GM21619 (cell line): ENCODE measurements around the gene ACTG1.
"Not testable (repeated sequence)": the region's sequence is repeated elsewhere in the genome, so short reads cannot be mapped to it uniquely, and the experiment has no call there.

ENCODE experiments used
- ATAC-seq: cut with Tn5 transposase; IDR thresholded peaks from one replicate; pipeline ENCODE4 v1.9.1; 2021; ENCODE audit not compliant: unreplicated experiment

Gene ACTG1

DNA sequence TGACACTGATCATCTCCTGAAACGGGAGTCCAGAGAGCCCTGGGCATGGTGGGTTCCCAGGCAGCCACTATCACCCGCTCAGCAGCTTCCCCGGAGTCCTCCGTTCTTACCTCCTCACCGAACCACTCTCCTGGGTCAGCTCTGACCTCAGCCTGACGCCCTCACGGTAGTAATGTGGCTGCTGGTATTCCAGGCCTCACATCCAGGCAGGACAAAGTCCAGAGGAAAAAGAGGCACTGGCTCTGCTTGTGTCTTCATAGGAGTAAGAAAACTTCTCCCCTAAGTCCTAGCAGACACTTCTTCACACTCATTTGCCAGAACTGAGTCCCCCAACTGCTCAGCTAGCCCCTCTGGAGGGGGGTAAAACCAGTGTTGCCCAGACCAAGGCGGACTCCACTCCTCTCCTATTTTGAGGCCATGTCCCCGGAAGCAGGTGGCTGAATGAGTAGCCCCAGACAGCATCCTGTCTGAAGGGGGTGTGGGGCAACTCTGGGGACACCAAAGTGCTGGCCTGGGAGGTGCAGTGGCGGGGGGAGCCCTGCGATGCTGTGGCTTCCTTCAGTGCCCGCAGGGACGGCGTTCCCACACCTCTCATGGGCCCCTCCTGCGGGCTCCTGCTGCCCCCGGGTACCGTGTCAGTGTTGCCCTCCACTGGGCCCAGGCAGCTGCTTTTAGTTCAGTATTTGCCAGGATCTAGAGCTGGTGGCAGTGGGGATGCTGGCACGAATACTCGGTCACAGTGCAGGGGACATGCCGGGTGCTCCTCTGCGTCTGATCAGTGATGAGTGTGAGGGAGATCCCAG, 20.9 kb upstream of the ACTG1 start:
- ATAC-seq = no peak

DNA sequence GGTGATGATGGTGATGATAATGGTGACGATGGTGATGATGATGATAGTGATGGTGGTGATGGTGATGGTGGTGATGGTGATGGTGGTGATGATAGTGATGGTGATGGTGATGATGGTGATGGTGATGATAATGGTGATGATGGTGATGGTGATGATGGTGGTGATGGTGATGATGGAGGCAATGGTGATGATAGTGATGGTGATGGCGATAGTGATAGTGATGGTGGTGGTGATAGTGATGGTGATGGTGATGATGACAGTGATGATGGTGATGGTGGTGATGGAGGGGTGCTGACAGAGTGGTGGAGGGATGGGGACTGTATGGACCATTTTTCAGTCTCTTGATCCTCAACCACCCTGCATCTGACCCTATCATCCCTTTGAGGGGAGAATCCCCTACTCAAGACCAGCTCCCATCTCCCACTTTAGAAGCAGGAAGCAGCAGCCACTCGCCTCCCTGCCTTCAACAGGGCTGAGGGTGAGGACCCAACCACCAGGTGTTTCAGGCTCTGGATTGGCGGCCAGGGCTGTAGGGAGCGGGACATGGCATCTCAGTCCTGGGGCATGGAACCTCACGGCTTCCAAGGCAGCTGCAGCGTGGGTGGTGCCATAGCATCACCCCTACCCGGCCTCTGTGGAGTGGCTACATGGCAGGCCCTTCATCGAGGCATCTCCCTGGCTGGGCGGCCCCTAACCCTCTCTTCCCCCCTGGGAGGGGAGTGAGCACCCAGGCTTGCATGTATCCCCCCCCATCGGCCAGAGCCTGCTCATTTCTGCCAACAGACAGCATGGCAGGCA, 20.1 kb upstream of the ACTG1 start:
- no peak for ATAC-seq

DNA sequence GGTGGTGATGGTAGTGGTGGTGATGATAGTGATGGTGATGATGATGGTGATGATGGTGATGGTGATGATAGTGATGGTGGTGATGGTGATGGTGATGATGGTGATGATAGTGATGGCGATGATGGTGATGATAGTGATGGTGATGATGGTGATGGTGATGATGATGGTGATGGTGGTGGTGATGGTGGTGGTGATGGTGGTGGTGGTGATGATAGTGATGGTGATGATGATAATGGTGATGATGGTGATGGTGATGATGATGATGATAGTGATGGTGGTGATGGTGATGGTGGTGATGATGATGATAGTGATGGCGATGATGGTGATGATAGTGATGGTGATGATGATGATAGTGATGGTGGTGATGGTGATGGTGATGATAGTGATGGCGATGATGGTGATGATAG, 19.4 kb upstream of the ACTG1 start:
- ATAC-seq = not testable (repeated sequence)

DNA sequence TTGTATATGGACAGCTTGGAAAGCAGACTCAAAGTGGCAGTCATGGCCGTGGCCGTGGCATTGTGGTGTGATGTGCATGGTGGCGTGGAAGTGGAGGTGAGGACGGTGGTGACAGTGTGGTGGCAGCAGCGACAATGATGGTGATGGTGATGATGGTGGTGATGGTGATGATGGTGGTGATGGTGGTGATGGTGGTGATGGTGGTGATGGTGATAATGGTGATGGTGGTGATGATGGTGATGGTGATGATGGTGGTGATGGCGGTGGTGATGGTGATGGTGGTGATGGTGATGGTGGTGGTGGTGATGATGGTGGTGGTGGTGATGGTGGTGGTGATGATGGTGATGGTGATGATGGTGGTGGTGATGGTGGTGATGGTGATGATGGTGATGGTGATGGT, 18.4 kb upstream of the ACTG1 start:
- not testable (repeated sequence) for ATAC-seq

DNA sequence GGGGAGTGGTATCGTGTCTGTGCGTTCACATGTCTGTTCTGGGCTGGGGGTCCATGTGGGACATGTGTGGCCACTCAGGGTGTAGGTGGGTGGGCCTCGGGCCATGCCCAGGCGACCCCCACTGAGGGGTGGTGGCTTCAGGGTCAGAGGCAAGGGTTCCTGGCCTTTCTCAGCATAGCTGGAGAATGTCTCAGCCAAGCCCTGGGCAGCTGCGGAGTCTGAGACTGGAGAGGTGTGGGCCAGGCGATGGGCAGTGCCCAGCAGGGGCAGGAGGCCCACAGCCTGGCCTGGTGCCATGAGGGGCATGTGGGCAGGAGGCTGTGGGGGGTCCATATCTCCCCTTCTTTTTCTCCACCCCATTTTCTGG, 16.8 kb upstream of the ACTG1 start:
- ATAC-seq = no peak

DNA sequence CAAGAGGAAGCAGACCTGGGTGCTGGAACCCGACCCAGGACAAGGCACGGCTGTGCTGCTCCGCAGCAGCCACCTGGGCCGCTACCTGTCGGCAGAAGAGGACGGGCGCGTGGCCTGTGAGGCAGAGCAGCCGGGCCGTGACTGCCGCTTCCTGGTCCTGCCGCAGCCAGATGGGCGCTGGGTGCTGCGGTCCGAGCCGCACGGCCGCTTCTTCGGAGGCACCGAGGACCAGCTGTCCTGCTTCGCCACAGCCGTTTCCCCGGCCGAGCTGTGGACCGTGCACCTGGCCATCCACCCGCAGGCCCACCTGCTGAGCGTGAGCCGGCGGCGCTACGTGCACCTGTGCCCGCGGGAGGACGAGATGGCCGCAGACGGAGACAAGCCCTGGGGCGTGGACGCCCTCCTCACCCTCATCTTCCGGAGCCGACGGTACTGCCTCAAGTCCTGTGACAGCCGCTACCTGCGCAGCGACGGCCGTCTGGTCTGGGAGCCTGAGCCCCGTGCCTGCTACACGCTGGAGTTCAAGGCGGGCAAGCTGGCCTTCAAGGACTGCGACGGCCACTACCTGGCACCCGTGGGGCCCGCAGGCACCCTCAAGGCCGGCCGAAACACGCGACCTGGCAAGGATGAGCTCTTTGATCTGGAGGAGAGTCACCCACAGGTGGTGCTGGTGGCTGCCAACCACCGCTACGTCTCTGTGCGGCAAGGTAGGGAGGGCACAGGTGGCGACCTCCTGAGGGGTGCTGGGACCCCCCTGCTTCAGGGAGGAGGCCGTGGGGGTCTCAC, 16.2 kb upstream of the ACTG1 start:
- ATAC-seq = no peak

DNA sequence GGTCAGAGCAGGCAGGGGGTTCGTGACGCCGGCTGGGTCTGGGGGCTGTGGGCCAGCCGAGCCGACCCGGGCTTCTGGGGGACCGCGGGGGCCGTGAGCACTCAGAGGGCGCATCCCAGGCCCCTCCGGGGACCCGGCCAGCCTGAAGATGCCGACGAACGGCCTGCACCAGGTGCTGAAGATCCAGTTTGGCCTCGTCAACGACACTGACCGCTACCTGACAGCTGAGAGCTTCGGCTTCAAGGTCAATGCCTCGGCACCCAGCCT, 15.7 kb upstream of the ACTG1 start:
- no peak for ATAC-seq

DNA sequence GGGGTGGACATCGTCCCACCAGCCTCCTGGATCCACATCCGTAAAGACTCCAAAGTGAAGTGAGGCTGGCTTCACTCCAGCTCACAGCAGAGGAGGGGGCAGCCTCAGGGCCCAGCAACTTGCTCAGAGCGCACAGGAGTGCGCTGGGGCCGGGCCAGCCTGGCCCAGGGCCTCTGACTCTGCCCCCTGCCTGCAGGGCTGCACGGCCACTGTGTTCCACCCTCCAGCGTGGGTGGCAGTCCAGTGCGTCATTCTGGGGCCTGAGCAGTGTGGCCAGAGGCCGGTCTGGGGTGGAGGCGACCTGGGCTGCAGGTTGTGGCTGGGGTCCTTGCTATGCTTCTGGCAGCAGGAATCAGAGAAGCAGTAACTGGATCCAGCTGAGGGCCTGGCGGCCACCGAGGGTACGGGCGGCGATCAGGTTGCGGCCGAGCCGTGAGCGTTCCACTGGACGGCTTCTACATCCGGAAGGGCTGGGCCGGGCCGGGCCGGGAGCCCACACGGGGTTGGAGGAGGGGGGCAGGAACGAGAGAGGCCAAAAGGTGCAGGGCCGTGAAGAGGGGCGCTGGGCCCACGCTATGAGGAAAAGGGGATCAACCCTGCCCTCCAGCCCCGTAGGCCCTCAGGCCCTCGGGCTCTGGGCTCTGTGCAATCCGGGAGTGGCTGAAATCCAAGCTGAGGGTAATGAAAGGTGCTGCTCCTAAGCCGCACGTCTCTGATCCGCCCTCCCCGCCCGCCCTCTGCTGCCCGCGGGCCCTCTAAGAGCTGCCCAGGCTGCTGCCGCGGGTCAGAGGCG, 15.2 kb upstream of the ACTG1 start, which contains the start of gene FSCN2:
FSCN2 (plus strand) TSS at position 787 of the 793 bp plus-strand sequence. CDS start 155 bp downstream, outside the sequence.
- no peak for ATAC-seq

DNA sequence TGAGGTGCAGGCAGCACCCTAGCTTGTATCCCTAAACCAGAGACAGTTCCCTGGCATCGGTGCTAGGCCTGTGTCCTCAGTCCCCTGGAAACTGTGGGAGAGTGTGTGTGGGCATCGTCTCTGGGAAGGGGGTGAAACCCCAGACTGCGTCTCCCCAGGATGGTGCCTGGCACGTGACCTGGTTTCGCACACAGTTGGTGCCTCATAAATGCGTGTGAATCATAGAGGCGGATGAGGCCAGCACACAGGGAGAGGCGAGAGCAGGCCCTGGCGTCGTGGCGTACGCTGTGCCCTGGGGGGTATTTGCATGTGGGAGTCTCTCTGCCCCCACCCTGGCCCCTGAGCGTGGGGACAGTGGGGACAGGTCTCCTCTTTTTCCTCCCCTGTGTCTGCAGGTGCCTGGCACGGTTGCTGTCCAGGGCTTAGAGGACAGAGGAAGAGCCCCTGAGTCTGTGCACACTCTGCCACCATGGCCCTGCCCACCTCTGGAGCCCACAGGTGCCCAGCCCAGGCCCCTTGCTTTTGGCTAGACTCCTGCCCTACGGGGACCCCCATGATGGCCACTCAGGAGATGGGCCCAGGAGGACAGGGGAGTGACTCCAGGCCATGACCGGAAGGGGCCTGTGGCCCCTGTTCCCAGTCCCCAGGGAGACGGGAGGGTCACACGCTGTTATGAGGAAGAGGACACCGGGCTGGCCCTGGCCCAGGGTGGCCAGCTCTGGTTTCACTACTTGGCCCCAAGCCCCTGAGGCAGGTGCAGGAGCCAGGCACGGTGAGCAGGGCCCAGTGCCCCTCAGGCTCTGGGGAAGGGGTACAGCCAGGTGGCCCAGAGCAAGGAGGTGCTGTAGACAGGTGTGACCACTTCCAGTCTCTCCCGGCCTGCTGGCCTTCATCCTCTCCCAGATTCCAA, 14.3 kb upstream of the ACTG1 start:
- no peak for ATAC-seq

DNA sequence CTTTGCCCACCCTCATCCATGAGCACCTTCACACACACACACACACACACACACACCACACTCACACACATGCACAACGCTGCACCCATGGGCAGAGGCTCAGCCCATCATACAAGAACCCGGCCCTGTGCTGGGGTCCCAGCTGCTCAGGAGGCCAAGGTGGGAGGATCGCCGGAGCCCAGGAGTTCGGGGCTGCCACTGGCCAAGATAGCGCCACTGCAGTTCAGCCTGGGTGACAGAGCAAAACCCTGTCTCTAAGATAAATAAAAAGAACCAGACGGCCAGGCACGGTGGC, 12.2 kb upstream of the ACTG1 start:
- ATAC-seq = no peak

DNA sequence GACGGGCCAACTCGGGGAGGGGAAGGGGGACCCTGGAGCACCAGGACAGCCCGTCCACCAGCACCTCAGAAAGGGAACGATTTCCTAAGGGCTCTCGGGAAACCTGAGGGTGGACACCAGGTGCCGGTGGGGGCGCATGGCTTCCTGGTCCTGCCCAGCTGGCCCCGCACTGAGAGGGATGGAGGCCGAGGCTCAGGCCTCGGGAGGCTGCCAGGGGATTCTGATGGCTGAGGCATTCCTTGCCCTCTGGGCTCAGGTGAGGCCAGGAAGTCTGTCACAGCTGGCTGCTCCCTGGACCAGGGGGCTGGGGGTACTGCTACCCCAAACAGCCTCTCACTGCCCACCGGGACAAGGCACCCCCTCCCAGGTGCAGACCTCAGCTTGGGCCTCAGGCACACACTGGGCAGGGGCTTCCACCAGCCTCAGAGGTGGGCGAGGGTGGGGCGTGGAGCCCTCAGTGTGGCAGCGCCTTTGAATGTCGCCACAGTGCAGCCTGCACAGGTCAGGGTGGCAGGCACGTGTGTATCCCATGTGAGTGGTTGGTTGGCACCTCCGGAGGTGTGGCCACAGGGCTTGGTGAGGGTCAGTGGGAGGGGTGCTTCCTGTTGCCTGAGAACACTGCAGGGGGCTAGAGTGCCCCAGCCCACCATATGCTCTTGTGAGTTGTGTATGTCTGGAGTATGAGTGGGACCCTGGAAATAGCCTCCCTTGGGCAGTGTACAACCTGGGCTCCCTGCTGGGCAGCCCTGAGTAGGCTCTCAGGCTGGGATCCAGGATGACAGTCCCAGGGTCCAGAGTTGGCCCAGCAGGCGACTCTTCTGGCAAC, 11.7 kb upstream of the ACTG1 start:
- ATAC-seq = no peak

DNA sequence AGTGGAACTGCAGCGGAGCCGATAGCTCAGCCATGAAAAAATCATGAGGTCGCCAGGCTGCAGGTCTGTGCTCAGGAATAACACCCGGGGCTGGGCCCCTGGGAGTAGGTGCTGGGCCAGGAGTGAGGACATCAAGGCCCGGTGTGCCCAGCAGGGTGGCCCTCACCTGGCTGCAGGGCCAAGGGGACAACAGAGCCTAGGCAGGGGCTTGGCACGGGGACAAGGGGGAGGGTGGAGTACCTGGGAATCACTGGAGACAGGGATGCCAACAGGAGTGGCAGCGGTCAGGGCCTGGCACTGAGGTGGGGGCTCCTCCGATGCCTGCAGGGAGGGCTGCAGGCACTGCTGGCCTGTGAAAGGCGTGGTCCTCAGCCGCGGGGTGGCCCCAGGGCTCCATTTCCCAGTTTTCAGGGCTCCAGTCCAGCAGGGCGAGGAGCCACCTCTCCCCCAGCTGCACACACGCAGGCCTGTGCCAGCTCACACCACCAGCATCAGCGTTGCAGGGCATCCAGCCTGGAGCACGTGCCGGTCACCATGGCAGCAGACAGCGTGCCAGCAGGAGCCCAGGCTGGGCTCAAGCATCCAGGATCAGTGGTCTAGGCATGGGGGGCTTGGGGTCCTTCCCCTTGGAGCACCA, 10.9 kb upstream of the ACTG1 start:
- no peak for ATAC-seq

DNA sequence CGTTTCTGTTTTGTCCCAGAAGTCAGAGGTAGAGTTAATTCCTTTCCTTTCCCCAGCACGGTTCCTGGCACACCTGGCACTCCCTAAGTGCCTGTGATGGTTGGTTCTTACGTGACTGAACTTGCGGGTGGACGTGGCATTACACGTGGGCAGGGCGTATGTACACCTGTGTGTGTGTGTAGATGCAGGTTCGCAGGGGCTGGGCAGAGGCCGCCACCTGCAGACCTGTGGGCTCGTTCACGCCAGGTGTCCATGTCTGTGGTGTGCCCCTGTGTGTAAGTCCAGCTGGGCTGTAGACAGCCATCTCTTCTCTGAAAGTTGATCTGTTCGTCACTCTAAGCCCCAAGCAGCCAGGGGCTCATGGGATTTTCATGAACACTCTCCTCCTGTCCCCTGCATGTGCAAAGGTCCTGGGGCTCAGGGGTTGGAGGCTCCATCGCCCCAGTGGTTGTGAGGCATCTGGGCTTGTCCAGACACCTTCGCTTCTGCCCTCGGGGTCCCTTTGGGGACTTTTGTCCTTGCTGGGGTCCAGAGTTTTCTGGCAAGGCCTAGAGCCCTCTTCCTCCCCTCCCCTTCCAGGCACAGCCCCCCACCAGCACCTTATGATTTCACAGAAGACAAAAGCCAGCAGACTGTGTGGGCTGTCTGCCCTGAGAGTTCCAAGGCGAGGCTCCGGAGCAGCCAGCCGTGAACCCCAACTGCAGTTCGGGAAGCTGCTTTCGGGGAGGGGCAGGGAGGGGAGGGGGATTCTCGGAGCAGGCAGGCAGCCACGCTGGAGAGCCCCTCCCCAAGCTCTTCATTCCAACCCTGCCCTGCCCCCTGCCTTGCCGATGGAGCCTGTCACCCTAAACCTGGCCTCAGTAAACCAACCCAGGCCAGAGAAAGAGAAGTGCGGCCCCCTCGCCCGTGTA, 10.1 kb upstream of the ACTG1 start:
- ATAC-seq = no peak

DNA sequence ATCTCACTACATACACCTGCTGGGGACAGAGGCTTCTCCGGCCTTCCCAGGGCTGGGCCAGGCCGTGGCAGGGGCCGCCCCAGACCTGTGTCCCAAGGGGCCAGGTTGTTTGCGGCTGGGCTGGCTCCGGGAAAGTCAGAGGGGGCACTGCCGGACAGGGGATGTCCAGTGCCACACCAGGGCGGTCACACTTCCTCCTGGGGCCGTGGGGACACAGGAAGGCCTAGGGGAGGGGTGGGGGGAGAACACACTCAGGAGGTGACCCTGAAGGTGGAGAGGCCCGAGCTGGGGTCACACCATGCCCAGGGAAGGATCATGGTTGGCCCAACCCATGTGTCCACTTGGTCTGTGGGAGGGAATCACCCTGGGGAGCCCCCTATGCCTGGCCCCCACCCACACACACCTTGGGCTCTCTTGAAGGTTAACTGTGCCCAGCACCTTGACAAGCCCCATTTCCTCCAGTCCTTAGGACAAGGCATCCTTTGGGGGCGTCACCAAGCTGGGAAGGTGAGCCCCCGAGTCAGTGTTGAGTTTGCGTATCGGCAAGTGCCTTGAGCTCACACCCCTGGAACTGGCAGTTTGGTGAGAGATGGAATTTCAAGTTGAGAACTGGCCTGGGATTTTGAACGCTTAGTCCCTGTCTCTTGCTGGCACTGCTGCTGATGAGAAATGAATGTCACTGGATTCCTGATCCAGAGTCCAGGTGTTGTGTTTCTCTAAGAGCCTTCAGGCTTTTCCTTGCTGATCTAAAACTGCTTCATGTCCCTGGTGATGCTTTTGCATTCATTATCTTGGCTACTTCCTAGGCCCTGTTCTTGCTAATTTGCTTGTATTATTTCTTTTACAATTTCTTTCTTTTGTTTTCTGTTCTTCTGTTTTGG, 7.7 kb upstream of the ACTG1 start:
- no peak for ATAC-seq

DNA sequence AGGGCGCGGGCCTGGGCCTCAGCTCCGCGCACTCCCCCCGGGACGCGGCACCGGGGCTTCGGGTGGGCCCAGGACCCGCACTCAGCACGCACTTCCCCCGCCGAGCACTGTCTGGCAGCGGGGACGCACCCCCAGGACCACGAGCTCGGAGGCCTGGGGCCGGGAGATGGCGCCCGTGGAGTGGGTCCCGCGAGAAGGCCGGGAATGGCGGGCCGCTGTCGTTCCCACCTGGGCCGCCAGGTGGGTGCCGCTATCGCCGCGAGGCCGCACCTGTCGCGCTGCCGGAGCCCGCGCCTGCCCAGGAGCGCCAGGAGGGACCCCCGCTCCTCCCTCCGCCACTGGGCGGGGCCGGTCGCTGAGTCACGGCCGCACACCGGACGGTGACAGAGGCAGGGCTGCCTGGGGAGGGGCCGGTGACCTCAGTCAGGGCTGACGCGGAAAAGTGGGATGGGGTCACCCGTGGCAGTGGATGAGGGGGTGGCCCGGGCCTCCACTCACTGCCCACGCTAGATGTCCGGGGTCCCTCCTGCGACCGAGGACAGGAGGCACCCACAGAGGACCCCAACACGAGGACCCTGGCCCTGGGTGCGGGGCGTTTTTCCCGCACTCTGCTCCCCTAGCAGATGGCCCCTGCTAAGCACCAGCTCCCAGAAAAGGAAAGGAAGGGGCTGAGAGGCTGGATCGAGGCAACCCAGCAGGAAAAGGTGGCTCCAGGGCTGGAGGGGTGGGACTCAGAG, 6.9 kb upstream of the ACTG1 start:
- no peak for ATAC-seq

DNA sequence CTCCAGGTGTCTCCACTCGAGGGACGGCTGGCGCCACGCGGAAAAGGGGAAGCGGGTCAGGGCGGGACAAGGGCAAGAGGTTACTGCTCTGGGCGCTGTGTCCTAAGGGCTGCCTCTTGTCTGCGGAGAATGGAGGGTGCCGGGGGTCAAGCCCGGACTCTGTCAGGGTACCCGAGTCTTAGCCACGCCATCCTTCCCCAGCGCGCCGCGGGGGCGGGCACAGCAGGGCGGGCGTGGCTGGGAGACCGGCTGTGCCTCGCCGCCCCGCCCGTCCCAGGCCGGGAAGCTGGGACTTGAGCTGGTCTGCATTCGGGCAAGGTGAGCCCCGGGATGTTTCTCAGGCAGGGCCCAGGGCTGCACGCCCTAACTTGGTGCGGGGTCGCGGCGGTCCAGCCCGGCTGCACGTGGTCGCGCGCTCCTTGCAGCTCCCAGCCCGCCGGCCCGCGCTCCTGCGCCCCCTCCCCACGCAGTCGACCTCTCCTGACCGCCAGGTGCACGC, 6.2 kb upstream of the ACTG1 start:
- ATAC-seq = no peak
